Right atrium auricular region (tissue), 2 donors: ENCODE data around the gene ORC6. TPM values are rescaled to one million over a fixed set of nuclear protein-coding genes. Genes with fewer than 3 reads are reported as not detected.
A peak's percentile ranks its signal among the peaks of the same experiment; 100 is the strongest.

Experiments used
- DNase-seq: peaks from one replicate; pipeline ENCODE4 v3.0.0-alpha.2; 2019; ENCODE audit warnings: low spot score
- H3K27ac ChIP-seq, 2 donors: fragments of 200-600 bp; sonication (generic); 1 replicate in 1 of 2; 2 replicates in 1 of 2; pipeline ENCODE4 v1.5.1; 2016 to 2019
- H3K27me3 ChIP-seq, 2 donors: fragments of 200-600 bp; sonication (generic); one replicate each; pipeline versions ENCODE4 v1.5.1 to v1.6.0; 2017 to 2019
- H3K36me3 ChIP-seq: fragments of 200-600 bp; sonication (generic); one replicate; pipeline ENCODE4 v1.5.1; 2016
- H3K4me1 ChIP-seq, 2 donors: fragments of 200-600 bp; sonication (generic); one replicate each; pipeline versions ENCODE4 v1.5.1 to v1.6.0; 2017 to 2019
- H3K4me3 ChIP-seq, 2 donors: fragments of 200-600 bp; sonication (generic); 1 replicate in 1 of 2; 2 replicates in 1 of 2; pipeline ENCODE4 v1.5.1; 2017 to 2019; ENCODE audit warnings: mild to moderate bottlenecking in 1 of 2, moderate library complexity in 1 of 2
- H3K9me3 ChIP-seq, 2 donors: fragments of 200-600 bp; sonication (generic); one replicate each; pipeline ENCODE4 v1.5.1; 2019
- CTCF ChIP-seq, 2 donors: fragments of 200-600 bp; sonication (generic); IDR thresholded peaks; one replicate each; pipeline ENCODE4 v1.5.1; 2019; ENCODE audit warnings: antibody characterized with exemption in 2 of 2
- total RNA-seq, 2 donors: library from RNA; depleted of rRNA; stranded (reverse); fragments of >200 nt; gene quantifications; one replicate each; pipeline ENCODE4 v1.1.0, GENCODE V29; 2016

ORC6 gene, protein sequence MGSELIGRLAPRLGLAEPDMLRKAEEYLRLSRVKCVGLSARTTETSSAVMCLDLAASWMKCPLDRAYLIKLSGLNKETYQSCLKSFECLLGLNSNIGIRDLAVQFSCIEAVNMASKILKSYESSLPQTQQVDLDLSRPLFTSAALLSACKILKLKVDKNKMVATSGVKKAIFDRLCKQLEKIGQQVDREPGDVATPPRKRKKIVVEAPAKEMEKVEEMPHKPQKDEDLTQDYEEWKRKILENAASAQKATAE
- total RNA-seq, result 1 to 10 TPM; 1.8 to 2.6 TPM

DNA sequence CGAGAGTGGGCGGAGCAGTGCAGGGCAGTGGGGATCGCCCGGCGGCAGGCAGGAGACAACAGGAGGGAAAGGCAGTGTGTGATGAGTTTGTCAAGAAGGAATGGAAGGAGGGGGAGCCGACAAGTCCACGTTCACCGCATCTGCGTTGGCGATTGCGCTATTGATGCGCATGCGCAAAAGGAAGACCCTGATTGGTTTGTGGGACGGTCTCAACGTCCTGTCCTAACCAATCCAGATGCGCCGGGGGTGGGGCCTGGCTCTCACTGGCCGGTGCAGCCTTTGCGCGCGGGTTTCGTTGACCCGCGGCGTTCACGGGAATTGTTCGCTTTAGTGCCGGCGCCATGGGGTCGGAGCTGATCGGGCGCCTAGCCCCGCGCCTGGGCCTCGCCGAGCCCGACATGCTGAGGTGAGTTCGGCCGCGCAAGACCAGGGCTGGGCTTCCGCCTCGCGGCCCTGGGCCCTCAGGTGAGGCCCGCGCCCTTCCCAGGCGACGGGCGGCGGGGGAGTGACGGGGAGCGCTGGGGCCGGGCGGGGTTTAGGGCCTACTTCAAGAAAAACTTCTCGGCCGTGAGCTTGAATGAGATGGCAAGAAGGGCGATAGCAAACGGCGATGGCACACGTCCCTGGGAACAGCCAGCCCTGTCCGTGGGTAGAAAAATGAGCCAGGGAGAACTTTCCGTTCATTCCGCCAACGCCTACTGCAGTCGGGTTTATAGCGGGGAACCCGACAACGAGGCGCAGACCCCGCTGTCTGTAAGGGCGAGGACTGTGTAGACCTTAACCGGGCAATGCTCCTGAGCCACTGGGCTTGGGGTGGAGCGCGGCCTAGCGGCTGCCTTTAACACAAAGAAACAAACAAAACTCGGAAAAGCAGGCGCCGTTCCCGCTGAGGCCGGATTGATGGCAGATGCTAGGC lies at the start of gene ORC6:
Gene ORC6, plus strand, starts transcription at position 295 of the 916 bp plus-strand sequence. Its CDS starts 47 bp downstream, at position 342.
- Histone ChIP-seq H3K36me3 (no peaks in the 10 kb centered on the region), H3K4me1 (peaks cover 0 to 41% of the 10 kb centered on the region in 2 donors), H3K4me3 (peak within 1 kb of the TSS; percentile 73 to 83), H3K27me3 (no peaks in the 10 kb centered on the region), H3K27ac (peak within 1 kb of the TSS; percentile 91 to 94), H3K9me3 (no peaks in the 10 kb centered on the region)
- peak in 1 of 2 donors; percentile 39 for TF ChIP-seq CTCF (IDR thresholded peaks at IDR 0.05)
- peak; percentile 99 for DNase-seq

- Histone ChIP-seq H3K4me1 (no peaks in the 10 kb centered on the region), H3K27me3 (no peaks in the 10 kb centered on the region), H3K27ac (no peak overlapping the region), H3K4me3 (no peak overlapping the region), H3K9me3 (no peaks in the 10 kb centered on the region), H3K36me3 (no peaks in the 10 kb centered on the region)
- no peak for DNase-seq
- TF ChIP-seq CTCF (IDR thresholded peaks at IDR 0.05), result no peak
Observed at GRCh38 chr16:46648656-46649055, 40.8 kb upstream of the ORC6 start.

DNA sequence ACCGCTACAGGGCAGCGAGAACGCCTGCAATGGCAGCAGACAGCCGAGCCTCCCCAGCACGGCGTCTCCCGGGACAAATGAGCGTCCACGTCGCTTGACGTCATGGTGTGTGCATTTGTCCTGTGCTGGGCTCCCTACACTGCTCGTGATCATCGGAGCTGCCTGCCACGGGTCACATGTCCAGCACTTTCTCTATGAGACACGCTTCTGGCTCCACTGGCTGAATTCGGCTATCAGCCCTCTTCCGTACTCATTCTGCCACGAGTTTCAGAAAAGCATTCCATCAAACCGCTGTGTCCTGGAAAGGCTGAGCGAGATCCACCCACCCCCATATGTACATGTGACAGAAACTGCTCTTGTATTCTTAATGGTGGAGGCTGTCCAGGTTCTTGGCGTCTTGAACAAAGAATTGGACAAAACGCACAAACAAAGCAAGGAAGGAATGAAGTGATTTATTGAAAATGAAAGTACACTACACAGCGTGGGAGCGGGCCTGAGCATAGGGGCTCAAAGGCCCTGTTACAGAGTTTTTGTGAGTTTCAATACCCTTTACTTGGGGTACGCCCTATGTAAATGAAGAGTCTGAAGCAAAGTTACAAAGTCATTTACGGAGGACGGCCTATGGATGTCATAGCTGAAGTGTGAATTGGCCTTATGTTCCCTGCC lies 39.7 kb upstream of the ORC6 start:
- peak; percentile 84 for DNase-seq
- TF ChIP-seq CTCF (IDR thresholded peaks at IDR 0.05), result no peak
- Histone ChIP-seq H3K9me3 (no peaks in the 10 kb centered on the region), H3K36me3 (no peaks in the 10 kb centered on the region), H3K4me1 (no peaks in the 10 kb centered on the region), H3K27me3 (no peaks in the 10 kb centered on the region), H3K4me3 (peak overlapping the region; percentile 16 to 30), H3K27ac (peak overlapping the region; percentile 73 to 75)

DNA sequence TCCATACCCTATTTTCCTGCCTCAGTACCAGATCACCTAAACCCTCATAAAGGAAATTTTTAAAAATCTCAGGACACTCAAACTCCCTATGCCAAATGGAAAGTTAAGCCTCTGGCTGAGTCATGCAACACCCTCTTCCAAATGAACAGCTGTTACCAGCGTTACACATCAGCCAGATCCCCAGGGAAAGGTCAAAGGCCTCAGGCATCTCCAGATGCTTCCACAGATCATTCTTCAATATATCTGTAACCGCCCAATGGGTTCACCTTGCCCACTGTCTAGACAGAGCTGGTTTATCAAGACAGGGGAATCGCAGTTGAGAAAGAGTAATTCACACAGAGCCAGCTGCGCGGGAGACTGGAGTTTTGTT lies 39.2 kb upstream of the ORC6 start:
- no peaks in the 10 kb centered on the region for H3K27me3 ChIP-seq
- no peak for TF ChIP-seq CTCF (IDR thresholded peaks at IDR 0.05)
- H3K9me3 ChIP-seq, result no peaks in the 10 kb centered on the region
- no peak for DNase-seq
- H3K27ac ChIP-seq, result peak overlapping the region; percentile 73 to 75
- no peaks in the 10 kb centered on the region for H3K4me1 ChIP-seq
- peak overlapping the region in 1 of 2 donors; percentile 16 for H3K4me3 ChIP-seq
- H3K36me3 ChIP-seq, result no peaks in the 10 kb centered on the region

- Histone ChIP-seq H3K36me3 (no peaks in the 10 kb centered on the region), H3K27me3 (no peaks in the 10 kb centered on the region), H3K4me3 (no peak overlapping the region), H3K9me3 (no peaks in the 10 kb centered on the region), H3K27ac (no peak overlapping the region), H3K4me1 (no peaks in the 10 kb centered on the region)
- no peak for DNase-seq
- TF ChIP-seq CTCF (IDR thresholded peaks at IDR 0.05), result no peak
Observed at GRCh38 chr16:46651305-46651704, 38.2 kb upstream of the ORC6 start.
